HG03520 (cell line): Measurements from ENCODE around the gene RIPOR3.

Experiments
- ATAC-seq: cut with Tn5 transposase; IDR thresholded peaks from one replicate; pipeline ENCODE4 v1.9.1; 2021; ENCODE audit warnings: mild to moderate bottlenecking, moderate library complexity; ENCODE audit not compliant: unreplicated experiment

Gene RIPOR3

GRCh38 chr20:50536333-50536732 lies 155.0 kb downstream of the RIPOR3 start:
- ATAC-seq, result no peak
